GM23248 (cell line): Measurements from ENCODE around the gene ZSCAN10.
"Not testable (repeated sequence)": the region's sequence is repeated elsewhere in the genome, so short reads cannot be mapped to it uniquely, and the experiment has no call there.

ENCODE experiments used
- EZH2 ChIP-seq: fragments of 200-600 bp; sonication (generic); IDR thresholded peaks from 2 replicates; pipeline ENCODE4 v1.6.1; 2018; ENCODE audit warnings: antibody characterized with exemption, mild to moderate bottlenecking; ENCODE audit not compliant: insufficient read depth, poor library complexity, severe bottlenecking
- EZH2phosphoT487 ChIP-seq: fragments of 200-600 bp; sonication (generic); IDR thresholded peaks from 2 replicates; pipeline ENCODE4 v1.6.1; 2018; ENCODE audit warnings: antibody characterized with exemption, moderate library complexity, mild to moderate bottlenecking, low read depth; ENCODE audit not compliant: insufficient read depth

DNA sequence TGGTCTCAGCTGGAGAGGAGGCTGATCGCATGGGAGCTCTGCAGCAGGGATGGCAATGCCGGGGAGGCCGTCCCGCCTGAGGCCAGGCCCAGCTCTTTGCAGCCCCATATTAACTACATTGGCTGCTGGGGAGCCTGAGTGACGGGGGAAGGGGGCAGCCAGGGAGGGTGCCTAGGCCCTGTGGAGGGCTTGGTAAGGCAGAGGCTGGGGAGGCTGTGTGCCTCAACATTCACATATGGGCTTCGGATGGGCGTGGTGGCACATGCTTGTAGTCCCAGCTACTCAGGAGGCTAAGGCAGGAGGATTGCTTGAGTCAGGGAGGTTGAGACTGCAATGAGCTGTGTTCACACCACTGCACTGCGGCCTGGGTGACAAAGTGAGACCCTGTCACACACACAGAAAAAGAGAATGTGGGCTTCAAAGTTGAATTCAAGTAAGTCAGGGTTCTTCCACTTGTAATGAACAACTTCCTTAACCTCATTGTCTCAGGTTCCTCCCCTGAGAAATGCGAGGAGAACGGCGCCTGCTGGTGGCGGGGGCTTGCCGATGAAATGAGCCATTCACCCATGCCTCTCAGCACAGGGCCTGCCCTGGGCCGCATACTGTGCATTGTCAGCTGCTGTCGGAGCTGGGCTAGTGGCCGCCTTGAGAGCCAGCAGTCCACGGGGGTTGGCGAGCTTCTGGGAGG is 26.4 kb downstream of the ZSCAN10 start:
- not testable (repeated sequence) for TF ChIP-seq EZH2, EZH2phosphoT487
